IgD-negative memory B cell (primary cell): ENCODE results near the gene AKAP5. TPM values are rescaled to one million over a fixed set of nuclear protein-coding genes. Genes with fewer than 3 reads are reported as not detected.
A peak's percentile ranks its signal among the peaks of the same experiment; 100 is the strongest.

Experiments used
- H3K27ac Mint-ChIP-seq, 3 donors: one replicate each; pipeline ENCODE4 v1.8.0; 2020 to 2022; ENCODE audit warnings: mild to moderate bottlenecking in 3 of 3, mixed read lengths in 3 of 3, moderate library complexity in 1 of 3
- H3K27me3 Mint-ChIP-seq: one replicate; pipeline ENCODE4 v1.8.0; 2021; ENCODE audit warnings: mixed read lengths
- H3K36me3 Mint-ChIP-seq: one replicate; pipeline ENCODE4 v1.8.0; 2020; ENCODE audit warnings: mild to moderate bottlenecking, mixed read lengths
- H3K4me1 Mint-ChIP-seq, 3 donors: one replicate each; pipeline ENCODE4 v1.8.0; 2020 to 2022; ENCODE audit warnings: mixed read lengths in 3 of 3, mild to moderate bottlenecking in 1 of 3
- H3K4me3 Mint-ChIP-seq, 4 donors: one replicate each; pipeline ENCODE4 v1.8.0; 2020 to 2022; ENCODE audit warnings: mild to moderate bottlenecking in 4 of 4, mixed read lengths in 4 of 4, moderate library complexity in 3 of 4
- H3K9me3 Mint-ChIP-seq, 3 donors: one replicate each; pipeline ENCODE4 v1.8.0; 2020 to 2021; ENCODE audit warnings: mixed read lengths in 3 of 3, mild to moderate bottlenecking in 1 of 3
- polyA plus RNA-seq: library from polyadenylated mRNA; unstranded; fragments of 300-500 nt; fragmentation: Illumina TruSeq; gene quantifications from one replicate; pipeline ENCODE4 v1.2.3, GENCODE V29; 2021

The AKAP5 gene
- polyA plus RNA-seq, 1 donor from 2014 or later = 0.66 TPM

GRCh38 chr14:64474041-64474440, 8.7 kb downstream of the AKAP5 start:
- Mint-ChIP-seq H3K9me3 (no peaks in the 10 kb centered on the region), H3K36me3 (no peaks in the 10 kb centered on the region), H3K4me3 (no peak overlapping the region), H3K27me3 (no peaks in the 10 kb centered on the region), H3K27ac (no peak overlapping the region), H3K4me1 (peaks cover 10 to 20% (median 14%) of the 10 kb centered on the region in 3 donors)

- H3K9me3 Mint-ChIP-seq = no peaks in the 10 kb centered on the region
- H3K4me1 Mint-ChIP-seq = peaks cover 9 to 17% (median 12%) of the 10 kb centered on the region in 3 donors
- H3K36me3 Mint-ChIP-seq = no peaks in the 10 kb centered on the region
- H3K27me3 Mint-ChIP-seq = no peaks in the 10 kb centered on the region
- no peak overlapping the region for H3K27ac Mint-ChIP-seq
- no peak overlapping the region for H3K4me3 Mint-ChIP-seq
These were observed 9.4 kb downstream of the AKAP5 start for GRCh38 chr14:64474698-64475097.

GRCh38 chr14:64475585-64476273, 10.4 kb downstream of the AKAP5 start:
- Mint-ChIP-seq H3K4me1 (peaks cover 9 to 15% (median 11%) of the 10 kb centered on the region in 3 donors), H3K27me3 (no peaks in the 10 kb centered on the region), H3K9me3 (no peaks in the 10 kb centered on the region), H3K27ac (peak overlapping the region in 1 of 3 donors; percentile 25), H3K4me3 (no peak overlapping the region), H3K36me3 (no peaks in the 10 kb centered on the region)

- Mint-ChIP-seq H3K27me3 (no peaks in the 10 kb centered on the region), H3K27ac (no peak overlapping the region), H3K36me3 (peaks cover under 1% of the 10 kb centered on the region), H3K4me1 (peaks cover 5 to 13% (median 11%) of the 10 kb centered on the region in 3 donors), H3K4me3 (peak overlapping the region in 1 of 4 donors; percentile 49), H3K9me3 (no peaks in the 10 kb centered on the region)
These were observed 11.1 kb downstream of the AKAP5 start for GRCh38 chr14:64476438-64476837.

GRCh38 chr14:64478634-64479250, 13.4 kb downstream of the AKAP5 start:
- Mint-ChIP-seq H3K27ac (peak overlapping the region in 1 of 3 donors; percentile 74), H3K4me3 (no peak overlapping the region), H3K9me3 (no peaks in the 10 kb centered on the region), H3K36me3 (peaks cover 2% of the 10 kb centered on the region), H3K4me1 (peaks cover 3 to 9% (median 7%) of the 10 kb centered on the region in 3 donors), H3K27me3 (no peaks in the 10 kb centered on the region)

GRCh38 chr14:64488590-64489099, 23.3 kb downstream of the AKAP5 start:
- H3K36me3 Mint-ChIP-seq = peaks cover 3% of the 10 kb centered on the region
- no peak overlapping the region for H3K4me3 Mint-ChIP-seq
- no peaks in the 10 kb centered on the region for H3K9me3 Mint-ChIP-seq

GRCh38 chr14:64491637-64492036, 26.3 kb downstream of the AKAP5 start:
- peaks cover 17 to 22% (median 20%) of the 10 kb centered on the region in 3 donors for H3K4me1 Mint-ChIP-seq
- H3K27ac Mint-ChIP-seq = peak overlapping the region in 1 of 3 donors; percentile 9
- H3K9me3 Mint-ChIP-seq = no peaks in the 10 kb centered on the region
- H3K4me3 Mint-ChIP-seq = no peak overlapping the region
- no peaks in the 10 kb centered on the region for H3K27me3 Mint-ChIP-seq
- H3K36me3 Mint-ChIP-seq = peaks cover 3% of the 10 kb centered on the region

More at GRCh38 chr14:64488590-64489099, 23.3 kb downstream of the AKAP5 start:
- Mint-ChIP-seq H3K27ac (no peak overlapping the region), H3K4me1 (peaks cover 11 to 12% (median 11%) of the 10 kb centered on the region in 3 donors), H3K27me3 (no peaks in the 10 kb centered on the region)

GRCh38 chr14:64493455-64493854, 28.2 kb downstream of the AKAP5 start:
- Mint-ChIP-seq H3K36me3 (peaks cover 2% of the 10 kb centered on the region), H3K27me3 (no peaks in the 10 kb centered on the region), H3K9me3 (no peaks in the 10 kb centered on the region), H3K4me1 (peaks cover 20 to 29% (median 28%) of the 10 kb centered on the region in 3 donors), H3K27ac (peak overlapping the region in 2 of 3 donors; percentile 10 to 12), H3K4me3 (no peak overlapping the region)

GRCh38 chr14:64495252-64495651, 30.0 kb downstream of the AKAP5 start:
- Mint-ChIP-seq H3K4me3 (no peak overlapping the region), H3K4me1 (peaks cover 26 to 36% (median 35%) of the 10 kb centered on the region in 3 donors), H3K27ac (peak overlapping the region in 1 of 3 donors; percentile 90), H3K27me3 (no peaks in the 10 kb centered on the region), H3K36me3 (peaks cover 2% of the 10 kb centered on the region), H3K9me3 (no peaks in the 10 kb centered on the region)

- Mint-ChIP-seq H3K27ac (peak overlapping the region in 1 of 3 donors; percentile 31), H3K4me1 (peaks cover 32 to 42% (median 38%) of the 10 kb centered on the region in 3 donors), H3K9me3 (no peaks in the 10 kb centered on the region), H3K4me3 (no peak overlapping the region), H3K36me3 (peaks cover 2% of the 10 kb centered on the region), H3K27me3 (no peaks in the 10 kb centered on the region)
These were observed 31.5 kb downstream of the AKAP5 start for GRCh38 chr14:64496764-64497163.

- Mint-ChIP-seq H3K4me1 (peaks cover 31 to 35% (median 33%) of the 10 kb centered on the region in 3 donors), H3K36me3 (peaks cover 2% of the 10 kb centered on the region)
These were observed 34.8 kb downstream of the AKAP5 start for GRCh38 chr14:64500088-64500487.

GRCh38 chr14:64501411-64502171, 36.3 kb downstream of the AKAP5 start:
- peak overlapping the region; percentile 98 to 100 (median 98) for H3K27ac Mint-ChIP-seq
- peaks cover 0 to 2% (median 0%) of the 10 kb centered on the region in 3 donors for H3K9me3 Mint-ChIP-seq
- peaks cover 40 to 43% (median 41%) of the 10 kb centered on the region in 3 donors for H3K4me1 Mint-ChIP-seq
- H3K36me3 Mint-ChIP-seq = peaks cover 2% of the 10 kb centered on the region
- H3K27me3 Mint-ChIP-seq = no peaks in the 10 kb centered on the region
- peak overlapping the region; percentile 96 to 100 (median 98) for H3K4me3 Mint-ChIP-seq

More at GRCh38 chr14:64500088-64500487, 34.8 kb downstream of the AKAP5 start:
- peak overlapping the region; percentile 28 to 80 (median 45) for H3K4me3 Mint-ChIP-seq
- H3K9me3 Mint-ChIP-seq = peaks cover 0 to 2% (median 0%) of the 10 kb centered on the region in 3 donors
- H3K27me3 Mint-ChIP-seq = no peaks in the 10 kb centered on the region
- peak overlapping the region; percentile 86 to 100 (median 98) for H3K27ac Mint-ChIP-seq

- Mint-ChIP-seq H3K36me3 (no peaks in the 10 kb centered on the region), H3K27me3 (no peaks in the 10 kb centered on the region), H3K27ac (peak overlapping the region; percentile 98 to 100 (median 98)), H3K4me3 (peak overlapping the region; percentile 96 to 100 (median 98)), H3K9me3 (peaks cover 0 to 2% (median 0%) of the 10 kb centered on the region in 3 donors), H3K4me1 (peaks cover 44 to 47% (median 46%) of the 10 kb centered on the region in 3 donors)
These were observed 37.2 kb downstream of the AKAP5 start for GRCh38 chr14:64502456-64502855.

GRCh38 chr14:64502887-64503433, 37.7 kb downstream of the AKAP5 start:
- peak overlapping the region; percentile 98 to 100 (median 98) for H3K27ac Mint-ChIP-seq
- peaks cover 48 to 49% (median 49%) of the 10 kb centered on the region in 3 donors for H3K4me1 Mint-ChIP-seq
- no peaks in the 10 kb centered on the region for H3K36me3 Mint-ChIP-seq
- no peaks in the 10 kb centered on the region for H3K27me3 Mint-ChIP-seq
- H3K4me3 Mint-ChIP-seq = peak overlapping the region; percentile 96 to 100 (median 98)
- H3K9me3 Mint-ChIP-seq = peaks cover 0 to 2% (median 0%) of the 10 kb centered on the region in 3 donors
